ENCODE data around the gene CCSER1. TPM values are rescaled to one million over a fixed set of nuclear protein-coding genes. Genes with fewer than 3 reads are reported as not detected.

Gene CCSER1
- total and polyA plus RNA-seq, 2 of the 8 experiments (the other 6 are each of a cell fraction or from before 2014, with no cell fraction given): 0.26 to 0.84 TPM

DNA sequence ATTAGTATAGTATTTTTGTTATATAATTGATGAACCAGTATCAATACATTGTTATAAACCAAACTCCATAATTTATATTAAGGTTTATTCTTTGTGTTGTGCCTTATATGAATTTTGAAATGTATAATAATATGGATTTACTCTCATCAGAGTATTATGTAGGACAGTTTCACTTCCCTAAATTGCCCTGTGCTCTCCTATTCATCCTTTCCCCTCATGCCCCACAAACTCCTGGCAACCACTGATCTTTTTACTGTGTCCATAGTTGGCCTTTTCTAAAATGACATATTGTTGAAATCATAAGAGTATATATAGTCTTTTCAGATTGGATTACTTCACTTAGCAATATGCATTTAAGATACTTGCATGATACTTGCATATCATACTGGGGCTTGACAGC lies 1218.4 kb downstream of the CCSER1 start:
- H2BK20ac ChIP-seq (ENCODE audit: low read length): no peak overlapping the region
- ChIA-PET POLR2A (ENCODE audit: partially characterized antibody) (interaction anchor here (0.6 kb wide), 1 partner anchor 509 kb away, joined by 3 read pairs; no protein-coding TSS in a partner anchor), CTCF (ENCODE audit: partially characterized antibody) (no interaction called here)
- no peak overlapping the region for H2BK5ac ChIP-seq (ENCODE audit: low read depth, low read length)
- no peak overlapping the region for H3K4ac ChIP-seq (replicated peaks; ENCODE audit: insufficient read length, low read depth, low read length)
- H3K18ac ChIP-seq (ENCODE audit: extremely low read depth, low read length): no peak overlapping the region
- FAIRE-seq (no peak), DNase-seq (ENCODE audit: low read depth in 1 of 2, low spot score in 2 of 2) (no peak)
- H2BK15ac ChIP-seq (ENCODE audit: low read length): no peak overlapping the region
- H3K14ac ChIP-seq (ENCODE audit: insufficient read length): no peak overlapping the region
- TF ChIP-seq RXRA (IDR thresholded peaks at IDR 0.05; ENCODE audit: insufficient read depth, low read depth, low read length) (no peak), YY1 (IDR thresholded peaks at IDR 0.05; ENCODE audit: low read depth, low read length) (no peak), HDAC6 (IDR thresholded peaks at IDR 0.05; ENCODE audit: low read depth, low read length) (no peak), ZNF274 (IDR thresholded peaks at IDR 0.05; ENCODE audit: borderline replicate concordance, extremely low read depth, low read length) (no peak), SIRT6 (IDR thresholded peaks at IDR 0.05; ENCODE audit: low read length) (no peak), ATF3 (IDR thresholded peaks at IDR 0.05; ENCODE audit: insufficient read depth, low read depth, low read length) (no peak), SIX5 (IDR thresholded peaks at IDR 0.05; ENCODE audit: low read depth, low read length) (no peak), TCF12 (IDR thresholded peaks at IDR 0.05; ENCODE audit: low read depth, low read length) (no peak), SIN3A (conservative IDR thresholded peaks at IDR 0.05 in 1 of 2, IDR thresholded peaks at IDR 0.05 in 1 of 2; ENCODE audit: low read depth in 1 of 2, low read length in 2 of 2) (no peak), NRF1 (IDR thresholded peaks at IDR 0.05; ENCODE audit: low read depth, low read length) (no peak), TBP (IDR thresholded peaks at IDR 0.05; ENCODE audit: low read depth, low read length) (no peak)
- TF ChIP-seq, protein P1, sequence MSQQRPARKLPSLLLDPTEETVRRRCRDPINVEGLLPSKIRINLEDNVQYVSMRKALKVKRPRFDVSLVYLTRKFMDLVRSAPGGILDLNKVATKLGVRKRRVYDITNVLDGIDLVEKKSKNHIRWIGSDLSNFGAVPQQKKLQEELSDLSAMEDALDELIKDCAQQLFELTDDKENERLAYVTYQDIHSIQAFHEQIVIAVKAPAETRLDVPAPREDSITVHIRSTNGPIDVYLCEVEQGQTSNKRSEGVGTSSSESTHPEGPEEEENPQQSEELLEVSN (IDR thresholded peaks at IDR 0.05): no peak
- TF ChIP-seq, protein P2, sequence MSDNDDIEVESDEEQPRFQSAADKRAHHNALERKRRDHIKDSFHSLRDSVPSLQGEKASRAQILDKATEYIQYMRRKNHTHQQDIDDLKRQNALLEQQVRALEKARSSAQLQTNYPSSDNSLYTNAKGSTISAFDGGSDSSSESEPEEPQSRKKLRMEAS (IDR thresholded peaks at IDR 0.05): no peak
- no peak overlapping the region for H3K27ac ChIP-seq (ENCODE audit: low read depth, low read length)
- no peaks in the 10 kb centered on the region for H3K4me1 ChIP-seq (replicated peaks in 1 of 4; ENCODE audit: control insufficient read depth in 3 of 4, insufficient read depth in 4 of 4, low read length in 3 of 4)
- no peak overlapping the region for H2AK5ac ChIP-seq (ENCODE audit: low read depth, low read length)
- no peak overlapping the region for H2BK12ac ChIP-seq (ENCODE audit: low read depth, low read length)
- H3K23ac ChIP-seq (ENCODE audit: insufficient read length): no peak overlapping the region
- H2BK120ac ChIP-seq (replicated peaks; ENCODE audit: low read depth, low read length): no peak overlapping the region
- H3K79me1 ChIP-seq (ENCODE audit: low read depth, low read length): no peaks in the 10 kb centered on the region
- H3K36me3 ChIP-seq (ENCODE audit: control insufficient read depth in 2 of 4, insufficient read depth in 4 of 4, low read length in 3 of 4): no peaks in the 10 kb centered on the region
- H3K4me2 ChIP-seq (ENCODE audit: insufficient read depth in 1 of 2, low read depth in 2 of 2, low read length in 2 of 2): no peak overlapping the region
- no peaks in the 10 kb centered on the region for H3K9me3 ChIP-seq (ENCODE audit: insufficient read depth in 2 of 2, low read depth in 1 of 2, low read length in 1 of 2)
- H4K8ac ChIP-seq (ENCODE audit: extremely low read depth, insufficient read depth, low read length): no peak overlapping the region
- no peaks in the 10 kb centered on the region for H3K27me3 ChIP-seq (replicated peaks in 1 of 4; ENCODE audit: control insufficient read depth in 3 of 4, extremely low read depth in 1 of 4, insufficient read depth in 3 of 4, low read length in 3 of 4)
- H4K5ac ChIP-seq (ENCODE audit: insufficient read length, low read depth, low read length): no peak overlapping the region
- no peak overlapping the region for H3K9ac ChIP-seq (replicated peaks in 1 of 4; ENCODE audit: extremely low read depth in 1 of 4, low read depth in 3 of 4, low read length in 3 of 4)
- no peak overlapping the region for H4K91ac ChIP-seq (replicated peaks; ENCODE audit: insufficient read length, low read length)
- H3K4me3 ChIP-seq (ENCODE audit: extremely low read depth in 1 of 4, insufficient read depth in 2 of 4, low read depth in 3 of 4, low read length in 4 of 4): no peak overlapping the region
- no peaks in the 10 kb centered on the region for H3K79me2 ChIP-seq (ENCODE audit: control insufficient read depth in 1 of 2, insufficient read depth in 2 of 2, low read length in 2 of 2)
- H3K23me2 ChIP-seq (ENCODE audit: low read depth, low read length): no peaks in the 10 kb centered on the region
- no peaks in the 10 kb centered on the region for H4K20me1 ChIP-seq (replicated peaks in 1 of 2; ENCODE audit: control insufficient read depth in 1 of 2, insufficient read depth in 2 of 2, low read length in 2 of 2)
- no peak overlapping the region for H2AFZ ChIP-seq (ENCODE audit: low read length)
- no peak overlapping the region for H3K56ac ChIP-seq (replicated peaks; ENCODE audit: insufficient read length, low read depth, low read length)
